GM21381 (cell line): Measurements from ENCODE around the gene CCDC61.

ENCODE experiments used
- ATAC-seq: cut with Tn5 transposase; IDR thresholded peaks from one replicate; pipeline ENCODE4 v1.9.1; 2021; ENCODE audit warnings: mild to moderate bottlenecking, moderate library complexity; ENCODE audit not compliant: unreplicated experiment

Gene CCDC61

DNA sequence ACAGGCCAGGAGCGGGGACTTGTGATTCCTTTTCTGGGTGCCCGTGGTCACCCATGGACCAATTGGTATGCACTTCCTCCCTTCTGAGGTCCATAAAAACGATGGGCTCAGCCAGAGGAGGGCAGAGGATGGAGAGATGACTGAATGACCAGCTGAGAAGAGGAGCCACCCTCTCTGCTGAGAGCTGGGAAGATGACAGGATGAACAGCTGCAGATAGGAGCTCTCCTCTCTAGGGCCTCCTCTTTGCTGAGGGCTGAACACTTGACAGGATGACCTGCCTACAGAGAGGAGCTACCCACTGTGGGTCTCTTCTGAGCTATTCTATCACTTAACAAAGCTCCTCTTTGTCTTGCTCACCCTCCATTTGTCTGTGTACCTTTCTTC is 41.5 kb downstream of the CCDC61 start:
- no peak for ATAC-seq

DNA sequence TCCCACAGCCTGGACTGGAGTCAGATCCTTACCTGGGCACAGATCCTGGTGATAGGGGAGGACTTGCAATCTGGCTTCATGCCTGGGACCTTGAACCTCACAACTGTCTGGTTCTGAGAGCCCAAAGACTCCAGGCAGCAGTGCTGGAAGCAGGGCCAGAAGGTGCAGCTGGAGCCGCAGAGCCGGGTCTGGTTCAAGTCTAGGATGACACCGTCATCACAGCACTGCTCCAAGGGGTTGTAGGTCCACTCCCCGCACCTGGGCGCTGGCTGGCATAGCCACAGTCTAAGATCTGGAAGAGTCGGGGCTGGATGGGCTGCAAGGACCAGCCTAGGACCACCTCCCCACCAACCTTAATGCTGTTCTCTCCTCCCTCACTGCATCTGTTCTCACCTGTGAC is 44.9 kb downstream of the CCDC61 start:
- no peak for ATAC-seq

DNA sequence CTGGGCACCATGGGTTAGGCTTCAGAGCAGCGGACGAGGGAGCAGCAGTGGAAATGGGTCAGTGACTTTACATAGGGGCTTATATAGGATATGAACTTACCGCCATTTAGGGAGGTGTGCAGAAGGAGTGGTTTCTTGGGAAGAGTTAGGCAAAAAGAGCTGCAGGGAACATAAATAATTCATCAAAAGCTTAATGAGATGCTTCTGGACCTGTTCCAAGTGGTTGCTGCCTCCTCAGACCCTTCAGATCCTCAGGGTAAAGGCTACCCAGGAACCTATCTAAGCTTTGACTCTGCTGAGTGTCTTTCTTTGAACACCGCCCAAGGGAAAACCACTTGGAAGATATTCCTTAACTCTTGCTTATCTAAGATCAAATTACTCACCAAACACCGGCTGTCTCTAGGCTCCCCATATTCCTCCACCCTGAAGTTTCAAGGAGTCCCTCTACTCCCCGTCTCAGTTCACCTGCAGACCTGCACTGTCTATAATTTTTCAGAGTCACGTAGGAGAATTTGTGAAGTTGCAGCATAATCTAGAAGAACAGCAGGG is 45.8 kb downstream of the CCDC61 start, which contains the start of gene IGFL4:
Gene IGFL4 (minus strand): TSS at position 51 of the 549 bp plus-strand sequence. CDS start 40 bp downstream, at position 11.
- no peak for ATAC-seq

DNA sequence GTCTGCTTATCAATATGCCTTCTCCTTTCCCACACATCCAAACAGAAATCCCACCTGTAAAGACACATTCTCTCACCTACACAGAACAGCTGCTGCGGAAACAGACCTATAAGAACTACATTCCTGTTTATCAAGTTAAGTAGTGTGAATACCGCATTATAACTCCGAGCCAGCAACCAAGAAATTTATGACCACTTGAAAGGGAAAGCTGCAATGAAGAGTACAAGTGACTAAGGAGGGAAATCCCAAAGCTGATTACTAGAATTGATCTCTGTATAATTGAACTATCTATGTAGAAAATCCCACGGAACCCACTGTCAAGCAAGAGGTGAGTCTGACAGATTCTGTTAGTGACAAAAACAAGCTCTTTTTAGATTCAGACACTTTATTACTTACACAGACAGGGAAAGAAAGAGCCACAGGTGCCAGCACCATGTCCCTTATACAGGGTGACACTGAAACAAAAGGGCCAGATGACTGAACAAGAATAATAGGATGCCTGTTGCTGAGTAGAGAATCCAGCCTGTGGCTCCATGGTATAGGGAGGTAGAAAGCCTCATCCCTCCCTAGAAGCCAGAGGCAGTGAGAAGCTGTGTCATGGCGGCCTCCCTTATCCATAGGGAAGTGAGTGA is 47.1 kb downstream of the CCDC61 start:
- ATAC-seq: no peak

DNA sequence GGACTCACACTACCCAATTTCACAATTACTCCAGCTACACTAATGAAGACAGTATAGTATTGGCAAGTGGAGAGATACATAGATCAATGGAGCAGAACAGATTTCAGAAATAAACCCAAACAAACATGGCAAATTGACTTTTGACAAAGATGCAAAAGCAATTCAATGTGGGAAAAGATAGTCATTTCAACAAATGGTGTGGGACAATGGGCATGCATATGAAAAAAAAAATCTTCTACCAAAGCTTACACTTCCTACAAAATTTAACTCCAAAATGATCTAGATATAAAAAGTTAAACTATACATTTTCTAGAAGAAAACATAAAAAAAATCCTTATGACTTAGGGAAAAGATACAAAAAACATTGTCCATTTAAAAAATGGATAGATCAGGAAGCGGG is 48.3 kb downstream of the CCDC61 start:
- ATAC-seq: no peak

DNA sequence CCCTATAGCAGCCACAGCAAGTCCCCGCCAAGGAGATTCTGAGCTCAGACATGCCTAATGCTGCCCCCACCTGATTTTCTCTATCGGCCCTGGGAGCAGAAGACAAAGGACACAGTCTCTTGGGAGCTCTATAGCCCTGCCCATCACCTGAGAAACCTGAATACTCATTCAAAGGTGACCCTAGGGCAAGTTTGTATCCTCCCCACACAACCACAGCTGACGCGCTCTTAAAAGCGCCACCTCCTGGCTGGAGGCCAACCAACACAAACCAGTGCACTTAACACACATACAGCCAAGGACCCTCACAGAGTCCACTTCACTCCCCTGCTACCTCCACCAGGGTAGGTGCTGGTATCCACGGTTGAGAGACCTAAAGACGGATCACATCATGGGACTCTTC is 54.3 kb downstream of the CCDC61 start:
- no peak for ATAC-seq

DNA sequence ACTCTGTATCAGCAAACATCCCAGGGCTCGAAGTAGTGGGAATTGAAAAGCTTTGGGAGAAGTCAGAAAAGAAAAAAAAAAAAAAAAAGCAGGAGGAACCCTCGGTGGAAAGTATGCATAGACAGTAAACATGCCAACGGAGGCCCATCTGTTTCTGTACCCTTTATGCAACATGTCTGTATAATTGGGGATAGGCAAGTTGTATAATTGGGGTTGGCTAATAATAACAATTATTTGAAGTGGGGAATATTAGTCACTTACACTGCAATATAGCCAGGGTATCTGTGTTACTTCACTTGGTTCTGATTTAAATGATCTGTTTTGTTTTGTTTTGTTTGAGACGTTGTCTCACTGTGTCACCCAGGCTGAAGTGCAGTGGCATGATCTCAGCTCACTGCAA is 57.6 kb downstream of the CCDC61 start:
- no peak for ATAC-seq

DNA sequence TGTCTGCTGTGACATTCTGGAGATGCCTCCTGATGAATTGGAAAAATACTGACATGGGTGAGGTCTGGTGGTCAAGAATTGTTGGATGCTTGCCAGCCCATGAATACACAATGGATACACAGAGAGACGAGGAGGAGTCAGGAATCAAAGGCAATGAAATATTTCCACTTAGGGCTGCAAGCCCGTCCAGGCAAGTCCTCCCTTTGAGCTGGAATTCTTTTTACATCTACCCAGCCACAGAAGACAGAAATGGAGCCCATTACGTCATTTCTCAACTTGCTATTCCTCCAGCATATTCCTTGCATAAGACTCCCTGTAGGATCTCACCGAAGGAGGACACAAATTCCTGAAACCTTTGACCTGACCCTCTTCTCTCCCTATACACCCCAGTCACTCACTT is 61.3 kb downstream of the CCDC61 start:
- no peak for ATAC-seq

DNA sequence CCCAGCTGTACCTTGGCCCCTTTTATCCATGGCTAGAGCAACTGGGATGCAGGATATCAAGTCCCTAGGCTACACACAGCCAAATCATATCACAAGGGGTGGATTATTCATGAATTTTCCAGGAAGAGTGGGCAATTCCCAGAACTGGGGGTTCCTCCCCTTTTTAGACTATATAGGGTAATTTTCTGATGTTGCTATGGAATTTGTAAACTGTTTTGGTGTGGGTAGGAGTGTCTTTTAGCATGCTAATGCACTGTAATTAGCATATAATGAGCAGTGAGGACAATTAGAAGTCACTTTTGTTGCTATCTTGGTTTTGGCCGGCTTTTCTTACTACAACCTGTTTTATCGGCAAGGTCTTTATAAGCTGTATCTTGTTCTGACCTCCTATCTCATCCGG is 63.5 kb downstream of the CCDC61 start:
- ATAC-seq: no peak

DNA sequence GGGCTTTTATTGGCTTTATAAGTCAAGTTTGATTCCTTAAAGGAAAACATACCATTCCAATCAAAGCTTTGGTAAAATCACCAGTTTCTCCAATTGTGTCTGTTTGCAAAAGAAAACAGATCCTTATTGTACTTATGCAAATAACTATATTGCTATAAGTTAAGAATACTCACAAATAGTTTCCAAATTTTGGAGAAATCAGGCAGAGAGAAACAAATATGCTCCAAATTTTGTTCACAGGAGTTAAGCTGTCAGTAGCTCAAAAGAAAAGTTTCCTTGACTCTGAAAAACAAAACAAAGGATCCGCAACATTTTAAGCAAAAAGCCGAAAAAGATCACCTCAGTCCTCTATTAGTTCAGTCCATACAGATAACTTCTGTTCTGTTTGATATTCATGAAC is 64.7 kb downstream of the CCDC61 start:
- ATAC-seq: no peak

DNA sequence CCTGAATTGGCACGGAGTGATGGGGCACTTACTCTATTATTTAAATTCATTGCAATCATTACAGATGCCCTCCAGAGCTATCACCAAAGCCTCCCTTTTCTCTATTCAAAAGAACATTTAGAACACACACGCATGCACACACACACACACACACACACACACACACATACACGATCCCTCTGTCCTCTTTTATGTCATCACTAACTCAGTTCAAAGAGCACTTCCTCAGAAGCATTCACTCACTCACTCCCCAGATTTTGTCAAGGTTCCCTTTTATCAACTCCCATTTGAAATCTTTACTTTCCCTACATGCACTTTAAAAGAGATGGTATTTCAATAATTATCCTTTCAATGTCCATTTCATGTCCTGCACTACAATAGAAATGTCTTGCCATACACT is 67.9 kb downstream of the CCDC61 start:
- ATAC-seq: no peak

DNA sequence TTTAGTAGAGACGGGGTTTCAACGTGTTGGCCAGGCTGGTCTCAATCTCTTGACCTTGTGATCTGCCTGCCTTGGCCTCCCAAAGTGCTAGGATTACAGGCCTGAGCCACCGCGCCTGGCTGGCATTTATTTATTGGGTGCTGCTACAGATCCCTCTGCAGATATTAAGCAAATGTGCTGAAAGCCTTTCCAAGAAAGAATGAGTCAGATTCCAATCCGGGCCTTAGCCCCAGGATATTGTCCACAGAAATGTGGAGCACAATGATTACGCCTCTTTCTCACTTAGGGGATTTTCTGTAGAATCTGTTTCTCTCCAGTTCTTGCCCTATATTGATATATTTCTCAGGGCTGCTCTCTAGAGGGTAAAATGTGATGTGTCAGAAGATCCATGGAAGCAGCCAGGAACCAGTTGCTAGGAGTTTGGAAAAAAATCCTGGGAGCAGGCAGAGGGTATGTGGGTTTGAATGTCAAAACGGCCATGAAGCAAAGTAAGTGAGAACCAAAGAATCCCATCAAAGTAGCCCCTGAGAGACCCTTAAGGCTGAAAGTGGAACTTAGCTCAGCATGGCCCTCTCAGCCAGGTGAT is 70.3 kb downstream of the CCDC61 start:
- ATAC-seq: no peak

DNA sequence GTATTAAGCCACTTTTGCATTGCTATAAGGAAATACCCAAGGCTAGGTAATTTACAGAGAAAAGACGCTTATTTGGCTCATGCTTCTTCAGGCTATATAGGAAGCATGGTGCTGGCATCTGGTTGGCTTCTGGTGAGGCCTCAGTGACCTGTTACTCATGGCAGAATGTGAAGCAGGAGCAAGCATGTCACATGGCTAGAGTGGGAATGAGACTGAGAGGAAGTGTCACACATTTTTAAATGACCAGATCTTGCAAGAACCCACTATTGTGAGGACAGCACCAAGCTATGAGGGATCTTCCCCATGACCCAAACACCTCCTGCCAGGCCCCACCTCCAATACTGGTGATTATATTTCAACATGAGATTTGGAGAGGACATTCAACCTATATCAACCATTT is 71.2 kb downstream of the CCDC61 start:
- no peak for ATAC-seq

DNA sequence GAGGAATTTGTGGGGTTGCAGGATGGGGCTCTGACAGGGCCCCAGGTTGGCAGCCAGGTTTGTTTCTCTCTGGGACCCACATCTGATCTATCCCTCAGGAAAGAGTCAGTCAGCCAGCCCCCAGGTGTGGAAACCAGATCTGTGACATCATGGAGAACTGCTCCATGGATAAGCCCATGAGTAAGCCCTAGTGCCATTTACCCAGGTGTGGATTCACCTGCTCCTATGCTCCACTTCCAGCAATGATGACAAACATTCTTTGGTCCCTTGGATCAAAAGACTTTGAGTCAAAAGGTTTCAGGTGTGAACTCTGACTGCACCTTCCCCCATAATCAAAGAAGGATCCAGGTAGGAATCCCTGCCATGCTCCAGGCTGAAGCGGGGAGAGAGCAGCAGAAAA is 72.4 kb downstream of the CCDC61 start:
- ATAC-seq: no peak
